CD4-positive, alpha-beta memory T cell (primary cell): ENCODE results near the gene ARMC2. TPM values are rescaled to one million over a fixed set of nuclear protein-coding genes. Genes with fewer than 3 reads are reported as not detected.
A peak's percentile ranks its signal among the peaks of the same experiment; 100 is the strongest.

Experiments
- CTCF ChIA-PET: fragments of 350-600 bp; sonication (Branson Sonifier 250); formaldehyde crosslinking; loops from one replicate; lab custom pipeline; 2021; ENCODE audit warnings: inconsistent platforms; ENCODE audit not compliant: partially characterized antibody; lab: Charles Lee
- POLR2A ChIA-PET: fragments of 350-600 bp; sonication (Branson Sonifier 250); formaldehyde crosslinking; loops from one replicate; lab custom pipeline; 2021; ENCODE audit not compliant: partially characterized antibody; lab: Charles Lee
- DNase-seq, 5 donors: peaks; one replicate each; pipeline versions ENCODE4 v3.0.0 to v3.0.0-alpha.2; 2020 to 2022; ENCODE audit warnings: mixed read lengths in 1 of 5
- H3K27ac ChIP-seq: one replicate; pipeline ENCODE4 v1.7.0; 2013; ENCODE audit warnings: low read depth, low read length
- H3K27me3 ChIP-seq: 2 replicates; pipeline ENCODE4 v1.7.0; 2013; ENCODE audit warnings: mild to moderate bottlenecking, low read length, moderate library complexity; ENCODE audit not compliant: insufficient read depth
- H3K36me3 ChIP-seq: 2 replicates; pipeline ENCODE4 v1.7.0; 2013; ENCODE audit warnings: mild to moderate bottlenecking, low read length, moderate library complexity; ENCODE audit not compliant: insufficient read depth
- H3K4me1 ChIP-seq: 2 replicates; pipeline ENCODE4 v1.7.0; 2013; ENCODE audit warnings: mild to moderate bottlenecking, low read length, moderate library complexity; ENCODE audit not compliant: insufficient read depth
- H3K4me3 ChIP-seq, 2 donors: one replicate each; pipeline ENCODE4 v1.7.0; 2013; ENCODE audit warnings: low read length in 2 of 2, mild to moderate bottlenecking in 1 of 2
- H3K9me3 ChIP-seq, 2 donors: one replicate each; pipeline ENCODE4 v1.7.0; 2013; ENCODE audit warnings: low read length in 2 of 2, control low read depth in 1 of 2; ENCODE audit not compliant: control insufficient read depth in 1 of 2
- H3K27ac Mint-ChIP-seq, 7 donors: one replicate each; pipeline ENCODE4 v1.8.0; 2020 to 2021; ENCODE audit warnings: mixed read lengths in 7 of 7, mild to moderate bottlenecking in 6 of 7, inconsistent platforms in 3 of 7, moderate library complexity in 3 of 7
- H3K27me3 Mint-ChIP-seq, 2 donors: one replicate each; pipeline ENCODE4 v1.8.0; 2020 to 2021; ENCODE audit warnings: mixed read lengths in 2 of 2
- H3K36me3 Mint-ChIP-seq, 2 donors: one replicate each; pipeline ENCODE4 v1.8.0; 2020 to 2021; ENCODE audit warnings: mixed read lengths in 2 of 2, inconsistent platforms in 1 of 2, mild to moderate bottlenecking in 1 of 2
- H3K4me1 Mint-ChIP-seq, 4 donors: one replicate each; pipeline ENCODE4 v1.8.0; 2020 to 2021; ENCODE audit warnings: mixed read lengths in 4 of 4, mild to moderate bottlenecking in 1 of 4
- H3K4me3 Mint-ChIP-seq, 8 donors: one replicate each; pipeline ENCODE4 v1.8.0; 2020 to 2021; ENCODE audit warnings: mixed read lengths in 8 of 8, mild to moderate bottlenecking in 7 of 8, moderate library complexity in 6 of 8, inconsistent platforms in 3 of 8
- H3K9me3 Mint-ChIP-seq, 8 donors: one replicate each; pipeline ENCODE4 v1.8.0; 2020 to 2021; ENCODE audit warnings: mixed read lengths in 8 of 8, mild to moderate bottlenecking in 5 of 8, inconsistent platforms in 3 of 8, moderate library complexity in 1 of 8
- intact Hi-C: fragments of 100-400 bp; cut with micrococcal nuclease; formaldehyde crosslinking; loops from one replicate; pipeline ENCODE4 v1.15.1; 2023
- polyA plus RNA-seq, 2 donors: library from polyadenylated mRNA; unstranded; fragments of 300-500 nt; fragmentation: Illumina TruSeq; gene quantifications; one replicate each; pipeline ENCODE4 v1.2.3, GENCODE V29; 2021
- total RNA-seq, 2 experiments: library from RNA; stranded (reverse); gene quantifications; one replicate each; pipeline ENCODE4 v1.2.3, GENCODE V29; 2021

ARMC2 gene
- total and polyA plus RNA-seq, 4 experiments from 2014 or later = 3.2 to 11.2 (median 7.0) TPM

GRCh38 chr6:108866798-108867197 lies 18.6 kb downstream of the ARMC2 start:
- H3K9me3 Mint-ChIP-seq = no peaks in the 10 kb centered on the region
- Histone ChIP-seq H3K4me3 (no peak overlapping the region), H3K4me1 (peaks cover 14% of the 10 kb centered on the region), H3K27me3 (no peaks in the 10 kb centered on the region), H3K27ac (no peak overlapping the region), H3K36me3 (no peaks in the 10 kb centered on the region), H3K9me3 (no peaks in the 10 kb centered on the region)
- POLR2A ChIA-PET = interaction anchor here (1.6 kb wide), 1 partner anchor 8 kb away, joined by 6 read pairs; no protein-coding TSS in a partner anchor
- intact Hi-C loops = no loop called here
- H3K36me3 Mint-ChIP-seq = peaks cover 20 to 36% of the 10 kb centered on the region in 2 donors
- no peak for DNase-seq
- no peak overlapping the region for H3K4me3 Mint-ChIP-seq
- H3K27ac Mint-ChIP-seq = no peak overlapping the region
- H3K4me1 Mint-ChIP-seq = peaks cover 8 to 31% (median 15%) of the 10 kb centered on the region in 4 donors
- CTCF ChIA-PET = interaction anchor here (1.8 to 2.2 kb wide), 2 partner anchors 8 to 31 kb away, joined by 7 to 12 read pairs; no protein-coding TSS in a partner anchor
- H3K27me3 Mint-ChIP-seq = no peaks in the 10 kb centered on the region

- H3K27me3 Mint-ChIP-seq = no peaks in the 10 kb centered on the region
- H3K27ac Mint-ChIP-seq = no peak overlapping the region
- intact Hi-C loops = no loop called here
- Histone ChIP-seq H3K27me3 (no peaks in the 10 kb centered on the region), H3K4me3 (no peak overlapping the region), H3K9me3 (no peaks in the 10 kb centered on the region), H3K4me1 (peaks cover 32% of the 10 kb centered on the region), H3K27ac (no peak overlapping the region), H3K36me3 (no peaks in the 10 kb centered on the region)
- H3K36me3 Mint-ChIP-seq = peaks cover 13 to 34% of the 10 kb centered on the region in 2 donors
- H3K4me1 Mint-ChIP-seq = peaks cover 18 to 44% (median 31%) of the 10 kb centered on the region in 4 donors
- no peaks in the 10 kb centered on the region for H3K9me3 Mint-ChIP-seq
- ChIA-PET CTCF (interaction anchor here (1.6 kb wide), 1 partner anchor 20 kb away, joined by 3 read pairs; the partner anchor contains the start of gene ARMC2), POLR2A (interaction anchor here (0.8 kb wide), 1 partner anchor 304 kb away, joined by 3 read pairs; no protein-coding TSS in a partner anchor)
- DNase-seq = no peak
- no peak overlapping the region for H3K4me3 Mint-ChIP-seq
These were observed 20.4 kb downstream of the ARMC2 start for GRCh38 chr6:108868647-108869046.

- H3K27ac Mint-ChIP-seq = peak overlapping the region in 1 of 7 donors; percentile 46
These were observed 21.7 kb downstream of the ARMC2 start for GRCh38 chr6:108869876-108870275.

GRCh38 chr6:108870357-108870756 lies 22.1 kb downstream of the ARMC2 start:
- Histone ChIP-seq H3K36me3 (no peaks in the 10 kb centered on the region), H3K4me1 (peaks cover 49% of the 10 kb centered on the region), H3K27ac (no peak overlapping the region), H3K4me3 (no peak overlapping the region), H3K9me3 (no peaks in the 10 kb centered on the region), H3K27me3 (no peaks in the 10 kb centered on the region)
- Mint-ChIP-seq H3K36me3 (peaks cover 9 to 30% of the 10 kb centered on the region in 2 donors), H3K4me1 (peaks cover 32 to 58% (median 45%) of the 10 kb centered on the region in 4 donors), H3K4me3 (no peak overlapping the region), H3K27ac (peak overlapping the region in 3 of 7 donors; percentile 33 to 55 (median 38)), H3K9me3 (no peaks in the 10 kb centered on the region), H3K27me3 (no peaks in the 10 kb centered on the region)
- CTCF ChIA-PET = interaction anchor here (1.1 to 1.4 kb wide), 2 partner anchors 23 to 34 kb away, joined by 3 to 5 read pairs; no protein-coding TSS in a partner anchor
- no peak for DNase-seq
- intact Hi-C loops = loop anchor here (10.0 kb wide), 1 partner anchor 514 kb away; the partner anchor contains the start of gene CD164
- POLR2A ChIA-PET = interaction anchor here (1.1 kb wide), 1 partner anchor 40 kb away, joined by 3 read pairs; no protein-coding TSS in a partner anchor

More at GRCh38 chr6:108869876-108870275, 21.7 kb downstream of the ARMC2 start:
- Histone ChIP-seq H3K9me3 (no peaks in the 10 kb centered on the region), H3K4me1 (peaks cover 44% of the 10 kb centered on the region), H3K4me3 (no peak overlapping the region), H3K27ac (no peak overlapping the region), H3K36me3 (no peaks in the 10 kb centered on the region), H3K27me3 (no peaks in the 10 kb centered on the region)
- intact Hi-C loops = loop anchor here (10.0 kb wide), 1 partner anchor 515 kb away; the partner anchor contains the start of gene CD164
- Mint-ChIP-seq H3K9me3 (no peaks in the 10 kb centered on the region), H3K36me3 (peaks cover 9 to 30% of the 10 kb centered on the region in 2 donors), H3K4me3 (no peak overlapping the region), H3K27me3 (no peaks in the 10 kb centered on the region), H3K4me1 (peaks cover 27 to 53% (median 41%) of the 10 kb centered on the region in 4 donors)
- ChIA-PET POLR2A (no interaction called here), CTCF (interaction anchor here (1.6 kb wide), 1 partner anchor 22 kb away, joined by 3 read pairs; the partner anchor contains the start of gene ARMC2)
- DNase-seq = no peak

- Histone ChIP-seq H3K4me1 (peaks cover 46% of the 10 kb centered on the region), H3K9me3 (no peaks in the 10 kb centered on the region), H3K27me3 (no peaks in the 10 kb centered on the region), H3K4me3 (no peak overlapping the region), H3K36me3 (no peaks in the 10 kb centered on the region), H3K27ac (no peak overlapping the region)
- ChIA-PET POLR2A (interaction anchor here (0.7 to 2.4 kb wide), 6 partner anchors 10 to 313 kb away, joined by 3 to 7 read pairs (median 4); partner anchors contain the start of genes ARMC2 and FOXO3), CTCF (interaction anchor here (0.8 to 1.5 kb wide), 3 partner anchors 18 to 201 kb away, joined by 3 to 4 read pairs (median 4); no protein-coding TSS in a partner anchor)
- DNase-seq = peak in 4 of 5 donors; percentile 9 to 42 (median 30)
- Mint-ChIP-seq H3K4me3 (peak overlapping the region in 5 of 8 donors; percentile 1 to 50 (median 35)), H3K36me3 (peaks cover 8 to 35% of the 10 kb centered on the region in 2 donors), H3K9me3 (no peaks in the 10 kb centered on the region), H3K27me3 (no peaks in the 10 kb centered on the region), H3K27ac (peak overlapping the region; percentile 42 to 83 (median 77)), H3K4me1 (peaks cover 33 to 54% (median 45%) of the 10 kb centered on the region in 4 donors)
- intact Hi-C loops = loop anchor here (10.0 kb wide), 1 partner anchor 513 kb away; the partner anchor contains the start of gene CD164
These were observed 23.9 kb downstream of the ARMC2 start for GRCh38 chr6:108872141-108872557.

GRCh38 chr6:108872575-108872974 lies 24.4 kb downstream of the ARMC2 start:
- Mint-ChIP-seq H3K36me3 (peaks cover 8 to 39% of the 10 kb centered on the region in 2 donors), H3K4me1 (peaks cover 33 to 54% (median 45%) of the 10 kb centered on the region in 4 donors), H3K27me3 (no peaks in the 10 kb centered on the region), H3K4me3 (peak overlapping the region in 4 of 8 donors; percentile 1 to 50 (median 24)), H3K9me3 (no peaks in the 10 kb centered on the region), H3K27ac (peak overlapping the region; percentile 42 to 83 (median 77))
- intact Hi-C loops = loop anchor here (10.0 kb wide), 1 partner anchor 512 kb away; the partner anchor contains the start of gene CD164
- no peak overlapping the region for H3K4me3 ChIP-seq
- no peaks in the 10 kb centered on the region for H3K9me3 ChIP-seq
- no peak overlapping the region for H3K27ac ChIP-seq
- no peak for DNase-seq
- H3K36me3 ChIP-seq = no peaks in the 10 kb centered on the region
- H3K27me3 ChIP-seq = no peaks in the 10 kb centered on the region
- peaks cover 46% of the 10 kb centered on the region for H3K4me1 ChIP-seq
- POLR2A ChIA-PET = interaction anchor here (1.0 to 2.4 kb wide), 6 partner anchors 10 to 312 kb away, joined by 3 to 7 read pairs (median 5); partner anchors contain the start of genes ARMC2 and FOXO3
- CTCF ChIA-PET = interaction anchor here (0.8 to 3.6 kb wide), 4 partner anchors 18 to 201 kb away, joined by 3 to 17 read pairs (median 4); no protein-coding TSS in a partner anchor
